Stimulated activated CD4-positive, alpha-beta T cell treated with anti-CD3 and anti-CD28 coated beads, Interleukin-1b, Interleukin-23, amount 100 ng/mL, for 1 hour (primary cell): ENCODE data around the gene VOPP1.
"Not testable (repeated sequence)": the region's sequence is repeated elsewhere in the genome, so short reads cannot be mapped to it uniquely, and the experiment has no call there.

ENCODE experiments used
- DNase-seq, 2 donors: peaks; one replicate each; pipeline ENCODE4 v3.0.0-alpha.2; 2020; ENCODE audit warnings: low read depth in 2 of 2

The VOPP1 gene

GRCh38 chr7:55582656-55583055 is 10.4 kb upstream of the VOPP1 start:
- not testable (repeated sequence) for DNase-seq

DNA sequence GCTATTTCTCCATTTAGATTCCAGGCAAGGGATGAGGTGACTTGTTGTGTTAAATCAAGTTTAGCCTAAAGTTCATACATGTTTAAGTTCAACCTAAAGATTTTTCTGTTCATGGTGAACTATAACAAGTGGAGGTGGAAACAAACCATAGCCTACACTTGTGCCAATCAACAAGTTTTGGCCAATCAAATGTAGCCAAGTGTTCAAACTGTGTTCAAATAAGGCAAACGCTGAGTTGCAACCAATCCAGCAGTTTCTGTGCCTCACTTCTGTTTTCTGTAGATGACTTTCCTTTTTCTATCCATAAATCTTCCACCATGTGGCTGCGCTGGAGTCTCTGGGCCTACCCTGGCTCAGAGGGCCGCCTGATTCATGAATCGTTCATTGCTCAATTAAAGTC is 4.5 kb upstream of the VOPP1 start:
- no peak for DNase-seq

GRCh38 chr7:55575733-55576132 is 3.4 kb upstream of the VOPP1 start:
- DNase-seq, result no peak

- DNase-seq, result no peak
Measured at GRCh38 chr7:55575098-55575497, 2.8 kb upstream of the VOPP1 start.

DNA sequence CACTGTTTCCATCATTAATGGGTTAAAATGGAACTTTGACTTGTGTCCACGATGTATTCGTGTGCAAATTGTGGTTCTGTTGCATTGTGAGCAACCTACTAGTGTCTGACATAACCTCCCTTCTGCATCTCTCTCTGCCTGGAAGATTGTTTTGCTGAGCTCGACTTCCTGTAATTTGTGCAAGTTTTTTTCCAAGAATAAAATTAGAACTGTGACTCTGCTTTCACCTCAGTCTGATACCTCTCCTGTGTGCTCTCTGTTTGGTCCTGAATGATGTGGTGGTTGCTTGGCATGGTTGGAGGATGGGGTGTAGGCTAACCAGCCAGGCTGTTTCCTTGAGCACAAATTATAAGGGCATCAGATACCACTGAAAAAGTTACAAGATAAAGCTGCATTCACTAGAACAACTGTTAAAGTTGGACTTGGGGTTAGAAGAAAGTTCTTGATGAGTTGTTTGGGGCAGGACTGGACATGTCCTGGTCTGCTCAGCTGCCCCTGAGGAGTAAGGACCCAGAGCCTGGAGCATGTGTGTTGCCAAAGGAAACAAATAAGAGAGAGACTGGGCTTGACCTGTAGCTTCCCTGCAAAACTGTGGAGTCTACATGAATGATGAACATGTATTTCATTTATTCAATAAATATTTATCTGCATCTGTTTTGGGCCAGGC is 1.9 kb upstream of the VOPP1 start:
- no peak for DNase-seq

- no peak for DNase-seq
Measured at GRCh38 chr7:55573234-55573900, 1.1 kb upstream of the VOPP1 start.

DNA sequence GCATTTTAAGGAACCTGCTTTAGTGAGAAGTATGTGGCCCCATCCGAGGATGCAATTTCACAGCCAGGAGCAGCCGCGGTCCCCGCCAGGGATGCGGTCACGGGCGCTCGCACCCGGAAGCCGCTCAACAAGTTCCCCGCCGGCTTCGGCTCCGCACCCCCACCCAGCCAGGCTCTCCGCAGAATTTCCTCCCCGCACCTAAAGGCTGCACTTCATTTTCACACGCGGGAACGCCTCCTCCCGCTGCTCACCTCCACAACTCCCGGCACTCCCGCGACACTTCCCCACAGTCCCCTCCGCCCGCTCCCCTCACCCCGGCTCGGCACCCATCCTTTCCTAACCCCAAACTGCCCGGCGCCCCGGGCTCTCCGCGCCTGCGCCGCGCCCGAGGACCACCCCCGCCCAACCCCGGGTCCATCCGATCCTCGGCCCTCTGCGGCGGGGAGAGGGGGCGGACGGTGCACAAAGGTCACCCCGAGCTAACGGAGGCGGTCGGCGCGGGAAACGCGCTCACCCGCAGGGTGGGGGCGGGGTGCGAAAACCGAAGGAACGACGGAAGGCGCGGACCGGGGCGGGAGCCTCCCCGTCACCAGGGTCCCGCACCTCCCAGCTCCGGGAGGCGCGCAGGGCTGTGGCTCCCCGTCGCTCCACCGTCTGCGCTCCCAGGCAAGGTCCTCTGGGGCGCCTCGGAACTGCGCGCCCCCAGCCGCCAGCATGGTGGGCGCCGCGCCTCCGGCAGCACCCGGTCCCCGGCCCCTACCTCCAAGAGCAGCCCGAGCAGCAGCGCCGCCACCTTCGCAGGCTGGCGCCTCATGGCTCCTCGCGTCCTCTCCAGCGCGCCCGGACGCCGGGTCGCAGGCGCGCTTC is 558 bp downstream of the VOPP1 start:
- DNase-seq, result peak in 1 of 2 donors; percentile 39

DNA sequence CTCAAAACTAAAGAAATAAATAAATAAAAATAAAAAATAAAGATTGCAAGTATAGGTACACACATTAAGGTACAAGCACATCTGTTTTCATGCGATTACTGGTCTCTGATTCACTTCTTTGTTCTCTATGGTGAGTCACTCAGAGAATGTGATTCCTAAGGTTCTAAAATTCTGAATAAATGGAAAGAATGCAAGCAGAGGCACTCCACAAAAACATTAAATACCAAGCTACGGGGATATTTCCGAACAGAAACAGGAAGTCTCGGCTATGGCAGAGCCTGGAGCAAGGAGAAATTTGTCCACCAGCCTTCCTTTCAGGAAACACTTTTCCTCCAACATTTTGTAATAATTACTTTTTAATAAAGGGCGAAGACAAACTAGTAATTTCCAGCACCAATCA is 1.4 kb downstream of the VOPP1 start:
- no peak for DNase-seq

DNA sequence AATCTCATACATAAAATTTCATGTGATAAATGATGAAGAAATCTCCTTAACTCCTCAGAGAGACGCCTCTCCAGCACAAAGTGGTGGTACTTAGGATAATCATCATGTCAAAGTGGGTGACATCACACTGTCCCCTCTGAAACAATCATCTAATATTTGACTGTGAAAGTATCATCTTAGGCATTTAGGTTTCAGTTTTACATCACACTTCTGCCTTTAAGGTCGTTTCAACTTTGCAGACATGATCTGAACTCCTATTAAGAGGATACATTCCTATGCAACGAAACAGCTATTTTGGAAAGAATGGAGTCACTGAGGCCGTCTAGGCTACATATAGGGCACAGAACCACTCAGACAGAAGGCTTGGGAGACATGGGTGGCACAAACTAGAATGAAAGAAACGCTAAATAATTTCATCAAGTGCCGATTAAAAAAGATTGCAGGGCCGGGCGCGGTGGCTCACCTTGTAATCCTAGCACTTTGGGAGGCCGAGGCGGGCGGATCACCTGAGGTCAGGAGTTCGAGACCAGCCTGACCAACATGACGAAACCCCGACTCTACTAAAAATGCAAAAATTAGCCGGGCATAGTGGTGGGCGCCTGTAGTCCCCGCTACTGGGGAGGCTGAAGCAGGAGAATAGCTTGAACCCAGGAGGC is 2.0 kb downstream of the VOPP1 start:
- no peak for DNase-seq

GRCh38 chr7:55569797-55570196 is 2.5 kb downstream of the VOPP1 start:
- DNase-seq, result no peak

- DNase-seq, result no peak
Measured at GRCh38 chr7:55569269-55569663, 3.0 kb downstream of the VOPP1 start.

GRCh38 chr7:55568613-55569268 is 3.6 kb downstream of the VOPP1 start:
- DNase-seq, result no peak

GRCh38 chr7:55567571-55567970 is 4.7 kb downstream of the VOPP1 start:
- DNase-seq, result no peak

DNA sequence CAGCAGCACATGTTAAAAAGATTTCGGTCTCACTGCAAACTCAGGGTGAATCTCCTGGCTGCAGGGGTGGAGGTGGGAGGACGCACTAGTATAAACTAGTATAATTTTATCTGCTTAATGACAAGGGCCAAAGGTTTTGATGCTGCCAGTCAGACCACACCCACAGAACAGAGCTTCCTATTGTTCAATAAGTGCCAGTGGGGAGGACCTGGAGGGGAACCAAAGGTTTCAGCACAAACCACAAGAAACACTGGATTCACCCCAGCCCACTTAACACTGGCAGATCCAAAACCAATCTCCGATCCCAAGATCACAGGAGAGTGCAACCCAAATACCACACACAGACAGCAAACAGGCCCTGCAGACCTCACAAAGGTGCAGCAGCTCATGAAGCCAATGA is 6.6 kb downstream of the VOPP1 start:
- no peak for DNase-seq

- no peak for DNase-seq
Measured at GRCh38 chr7:55563596-55564325, 8.5 kb downstream of the VOPP1 start.

- no peak for DNase-seq
Measured at GRCh38 chr7:55561690-55562089, 10.6 kb downstream of the VOPP1 start.

DNA sequence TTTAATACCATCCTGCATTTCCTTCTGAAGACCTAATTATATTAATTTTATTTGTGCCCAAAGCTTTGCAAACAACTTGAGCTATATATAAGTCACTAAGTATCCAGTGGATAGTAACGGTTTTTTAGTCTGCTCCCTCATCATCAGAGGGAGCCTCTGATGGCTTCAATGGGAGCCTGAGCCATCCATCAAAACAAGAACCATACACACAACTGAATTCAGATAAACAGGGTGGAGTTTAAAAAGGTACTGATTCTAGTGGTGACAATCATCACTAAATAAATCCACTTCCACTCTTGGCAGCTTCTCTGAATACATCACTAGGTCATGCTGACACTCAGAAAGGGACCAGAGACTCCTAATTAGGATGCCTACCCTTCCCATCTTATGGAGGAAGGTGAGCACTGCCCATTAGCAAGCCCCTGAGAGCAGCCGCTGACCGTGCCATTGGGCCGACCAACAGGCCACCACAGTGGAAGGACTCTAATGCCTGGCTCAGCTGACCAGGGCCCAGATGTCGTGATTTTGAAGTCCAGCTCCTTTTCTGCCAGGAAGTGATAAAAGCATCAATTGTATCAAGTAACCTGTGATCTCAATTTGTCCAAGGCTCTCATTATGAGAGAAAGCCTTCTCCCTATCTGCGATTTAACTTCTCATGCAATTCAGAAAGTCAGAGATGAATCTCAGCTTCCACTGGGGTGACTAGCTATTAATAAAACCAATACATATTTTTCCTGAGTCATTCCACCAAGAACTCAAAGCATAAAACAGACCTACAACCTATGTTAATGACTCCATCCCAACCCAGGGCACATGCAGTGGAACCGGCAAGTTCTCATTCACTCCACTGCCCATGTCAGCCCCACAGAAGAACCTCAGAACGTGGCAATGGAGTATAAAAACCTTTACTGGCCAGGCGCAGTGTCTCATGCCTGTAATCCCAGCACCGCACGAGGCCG is 13.1 kb downstream of the VOPP1 start:
- no peak for DNase-seq

DNA sequence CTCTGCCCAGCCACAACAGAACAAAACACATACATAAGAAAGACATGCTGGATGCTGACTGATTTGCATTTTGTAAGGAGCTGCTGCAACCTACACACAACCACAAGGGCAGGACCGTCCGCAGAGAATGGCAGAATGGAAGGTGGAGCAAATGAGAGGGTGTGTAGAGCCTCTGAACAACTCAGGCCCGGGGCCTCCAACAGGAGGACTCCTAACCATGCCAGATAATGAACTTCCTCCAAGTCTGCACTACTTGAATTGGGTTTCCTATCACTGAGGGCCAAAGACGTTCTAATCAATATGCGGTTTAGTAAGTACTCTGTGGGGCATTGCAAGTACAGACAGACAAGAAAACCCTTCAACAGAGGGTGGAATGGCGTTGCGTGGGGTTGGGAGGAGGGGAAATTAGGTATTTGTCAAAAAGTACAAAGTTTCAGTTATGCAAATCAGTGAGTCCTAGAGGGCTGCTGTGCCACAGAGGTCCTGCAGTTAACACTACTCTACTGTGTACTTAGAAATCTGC is 14.6 kb downstream of the VOPP1 start:
- no peak for DNase-seq

DNA sequence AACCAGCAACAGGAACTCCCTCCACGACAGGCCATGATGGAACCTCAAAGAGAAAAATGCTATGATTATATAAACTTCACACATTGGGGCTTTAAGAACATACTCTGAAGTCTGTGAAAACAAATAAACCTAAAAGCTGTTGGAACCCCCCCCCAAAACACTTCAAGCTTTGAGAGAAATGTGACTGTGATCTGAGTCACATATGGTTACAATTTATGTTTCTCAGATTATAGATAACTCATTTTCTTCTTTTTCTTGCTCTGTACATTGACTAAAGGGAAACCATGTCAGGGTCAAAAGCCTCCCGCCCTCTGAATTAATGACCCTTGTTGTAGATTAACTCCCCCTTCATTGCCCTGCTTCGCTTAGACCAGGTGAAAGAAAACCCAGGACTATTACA is 15.8 kb downstream of the VOPP1 start:
- no peak for DNase-seq

DNA sequence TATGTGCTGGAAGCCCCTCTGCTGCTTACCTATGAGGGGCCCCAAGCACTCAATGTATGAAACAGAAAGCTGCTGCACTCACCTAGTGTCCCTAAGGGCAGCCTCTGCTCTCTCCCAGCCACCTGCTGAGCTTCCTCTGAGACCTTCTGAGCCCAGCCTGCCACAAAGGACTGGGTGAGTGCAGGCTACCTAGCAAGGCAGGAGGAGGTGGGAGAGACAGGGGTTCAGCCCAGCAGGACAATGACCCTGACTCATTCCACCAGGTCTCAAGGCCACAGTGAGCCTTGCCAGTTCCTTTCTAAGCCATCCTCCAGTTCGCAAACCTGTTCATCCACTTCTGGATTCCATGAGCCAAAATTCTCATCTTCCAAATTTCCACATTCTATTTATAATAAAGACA is 16.3 kb downstream of the VOPP1 start:
- DNase-seq, result no peak
